K562 (cell line): Measurements from ENCODE around the gene RNF144A. TPM values are rescaled to one million over a fixed set of nuclear protein-coding genes. Genes with fewer than 3 reads are reported as not detected.

Experiments used
- BHLHE40 ChIP-seq: IDR thresholded peaks from 2 replicates; pipeline ENCODE4 v1.6.1; 2011; ENCODE audit warnings: low read length, improper control_type of control experiment
- CBFA2T3 ChIP-seq: fragments of 450-650 bp; IDR thresholded peaks from 2 replicates; pipeline ENCODE4 v1.6.1; 2017
- DPF2 ChIP-seq: fragments of 450-650 bp; IDR thresholded peaks from 2 replicates; pipeline ENCODE4 v1.6.1; 2016
- EP300 ChIP-seq: IDR thresholded peaks from 2 replicates; pipeline ENCODE4 v1.6.1; 2012; ENCODE audit warnings: low read length, improper control_type of control experiment
- EP400 ChIP-seq: fragments of 450-650 bp; IDR thresholded peaks from 2 replicates; pipeline ENCODE4 v1.6.1; 2017; ENCODE audit warnings: antibody characterized with exemption, mild to moderate bottlenecking, moderate library complexity
- HMGN3 ChIP-seq: IDR thresholded peaks from 2 replicates; pipeline ENCODE4 v1.6.1; 2011; ENCODE audit warnings: borderline replicate concordance, low read depth, mild to moderate bottlenecking, mixed read lengths, low read length; ENCODE audit not compliant: insufficient read length; ENCODE audit errors: extremely low read depth
- MAFK ChIP-seq: IDR thresholded peaks from 2 replicates; pipeline ENCODE4 v1.6.1; 2011; ENCODE audit warnings: low read length, improper control_type of control experiment
- PML ChIP-seq: IDR thresholded peaks from 2 replicates; pipeline ENCODE4 v1.6.1; 2012; ENCODE audit warnings: low read length, inconsistent platforms
- SMARCC2 ChIP-seq: fragments of 450-650 bp; IDR thresholded peaks from 2 replicates; pipeline ENCODE4 v1.6.1; 2017; ENCODE audit warnings: antibody characterized with exemption, moderate library complexity, mild to moderate bottlenecking, low read depth
- TAL1 ChIP-seq: fragments of 450-650 bp; IDR thresholded peaks from 2 replicates; pipeline ENCODE4 v1.6.1; 2016; ENCODE audit warnings: mild to moderate bottlenecking
- ZNF707 ChIP-seq: fragments of 250-450 bp; sonication (Bioruptor Pico); conservative IDR thresholded peaks from 2 replicates; pipeline ENCODE4 v1.8.0; 2022; ENCODE audit warnings: inconsistent platforms, mild to moderate bottlenecking, moderate library complexity
- polyA plus RNA-seq, 8 experiments: library from polyadenylated mRNA; depleted of rRNA in 4 of 8; stranded (reverse) in 5 of 8; unstranded in 3 of 8; fragments of >200 nt; fragmentation: Nextera tagmentation in 2 of 8; fragmentation: Illumina TruSeq in 1 of 8; extraction: Ambion mirVana in 2 of 8; extraction: Trizol in 1 of 8; gene quantifications; 2 replicates each; pipeline versions ENCODE4 v1.2.1 to v1.2.3, GENCODE V29; 2011 to 2014; ENCODE audit warnings: inconsistent platforms in 1 of 8, missing spikeins in 1 of 8
- total RNA-seq, 7 experiments: library from RNA; depleted of rRNA in 6 of 7; stranded (reverse); fragments of >200 nt in 6 of 7; fragmentation: Illumina TruSeq in 2 of 7; extraction: Trizol in 2 of 7; gene quantifications; 2 replicates each; pipeline versions ENCODE4 v1.2.1 to v1.2.3, GENCODE V29; 2011 to 2021; ENCODE audit warnings: low replicate concordance in 1 of 7
- TF ChIP-seq, protein P1 (sequence below): fragments of 450-650 bp; IDR thresholded peaks from 2 replicates; pipeline ENCODE4 v1.6.1; 2018; ENCODE audit not compliant: partially characterized antibody
- TF ChIP-seq, protein P2 (sequence below): fragments of 450-650 bp; IDR thresholded peaks from 2 replicates; pipeline ENCODE4 v1.6.1; 2016; ENCODE audit warnings: missing biosample characterization, missing genetic modification characterization
- TF ChIP-seq, protein P3 (sequence below), 2 experiments: IDR thresholded peaks; 2 replicates each; pipeline ENCODE4 v1.6.1; 2012; ENCODE audit warnings: improper control_type of control experiment in 2 of 2, low read depth in 2 of 2, low read length in 2 of 2, borderline replicate concordance in 1 of 2
- TF ChIP-seq, protein P4 (sequence below): sonication (generic); formaldehyde crosslinking; IDR thresholded peaks from 2 replicates; pipeline ENCODE4 v1.8.1; 2023; ENCODE audit warnings: mild to moderate bottlenecking, missing genetic modification reagents
- TF ChIP-seq, protein P5 (sequence below): fragments of 200-800 bp; sonication (Bioruptor generic); IDR thresholded peaks from 2 replicates; pipeline ENCODE4 v1.6.1; 2017; ENCODE audit warnings: missing genetic modification characterization, missing compliant biosample characterization

RNF144A gene
- total and polyA plus RNA-seq, 9 of the 15 experiments (the other 6 are each of a cell fraction or from before 2014, with no cell fraction given): 0.96 to 11.3 (median 6.2) TPM

DNA sequence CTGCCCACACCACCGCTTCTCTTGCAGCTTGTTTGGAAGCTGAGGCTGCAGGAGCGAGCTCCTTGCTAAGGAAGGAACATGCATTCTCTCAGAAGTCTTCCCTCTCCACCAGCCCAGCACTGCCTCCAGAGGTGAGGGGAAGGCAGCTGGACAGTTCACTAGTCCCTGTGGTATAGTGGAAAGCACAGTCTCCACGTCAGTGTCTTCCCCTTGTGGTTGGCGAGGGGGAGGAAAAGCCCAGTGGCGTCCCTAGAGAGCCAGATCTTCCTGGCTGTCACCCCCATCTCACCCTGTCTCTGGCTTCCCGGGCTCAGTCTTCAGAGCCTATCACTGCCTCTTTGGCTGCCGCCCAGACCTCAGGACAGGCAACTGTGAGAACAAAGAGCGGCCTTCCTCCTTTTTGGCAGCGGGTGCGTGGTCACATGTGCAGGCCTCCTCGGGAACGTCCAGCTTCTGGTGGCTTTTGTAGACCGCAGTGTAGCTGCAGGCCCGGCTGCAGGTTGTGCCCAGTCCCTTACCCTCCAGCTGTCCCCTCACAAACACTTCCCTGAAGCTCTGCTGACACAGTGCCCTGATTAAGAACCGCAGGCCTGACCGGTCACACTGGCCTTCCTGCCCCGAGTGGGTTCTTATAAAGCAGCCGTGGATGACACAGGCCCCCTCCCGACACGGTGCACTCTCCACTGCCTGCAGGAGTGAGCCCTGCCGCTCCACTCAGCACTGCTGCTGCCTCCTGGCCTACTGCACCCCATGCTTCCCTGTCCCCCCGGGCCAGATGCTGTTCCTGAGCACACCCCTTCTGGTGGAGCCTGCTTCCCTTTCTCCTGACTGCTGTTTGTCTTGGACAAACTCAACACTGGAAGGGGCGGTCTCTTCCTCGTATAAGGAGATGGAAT, 90.9 kb downstream of the RNF144A start (continued):
- TF ChIP-seq, protein P1, sequence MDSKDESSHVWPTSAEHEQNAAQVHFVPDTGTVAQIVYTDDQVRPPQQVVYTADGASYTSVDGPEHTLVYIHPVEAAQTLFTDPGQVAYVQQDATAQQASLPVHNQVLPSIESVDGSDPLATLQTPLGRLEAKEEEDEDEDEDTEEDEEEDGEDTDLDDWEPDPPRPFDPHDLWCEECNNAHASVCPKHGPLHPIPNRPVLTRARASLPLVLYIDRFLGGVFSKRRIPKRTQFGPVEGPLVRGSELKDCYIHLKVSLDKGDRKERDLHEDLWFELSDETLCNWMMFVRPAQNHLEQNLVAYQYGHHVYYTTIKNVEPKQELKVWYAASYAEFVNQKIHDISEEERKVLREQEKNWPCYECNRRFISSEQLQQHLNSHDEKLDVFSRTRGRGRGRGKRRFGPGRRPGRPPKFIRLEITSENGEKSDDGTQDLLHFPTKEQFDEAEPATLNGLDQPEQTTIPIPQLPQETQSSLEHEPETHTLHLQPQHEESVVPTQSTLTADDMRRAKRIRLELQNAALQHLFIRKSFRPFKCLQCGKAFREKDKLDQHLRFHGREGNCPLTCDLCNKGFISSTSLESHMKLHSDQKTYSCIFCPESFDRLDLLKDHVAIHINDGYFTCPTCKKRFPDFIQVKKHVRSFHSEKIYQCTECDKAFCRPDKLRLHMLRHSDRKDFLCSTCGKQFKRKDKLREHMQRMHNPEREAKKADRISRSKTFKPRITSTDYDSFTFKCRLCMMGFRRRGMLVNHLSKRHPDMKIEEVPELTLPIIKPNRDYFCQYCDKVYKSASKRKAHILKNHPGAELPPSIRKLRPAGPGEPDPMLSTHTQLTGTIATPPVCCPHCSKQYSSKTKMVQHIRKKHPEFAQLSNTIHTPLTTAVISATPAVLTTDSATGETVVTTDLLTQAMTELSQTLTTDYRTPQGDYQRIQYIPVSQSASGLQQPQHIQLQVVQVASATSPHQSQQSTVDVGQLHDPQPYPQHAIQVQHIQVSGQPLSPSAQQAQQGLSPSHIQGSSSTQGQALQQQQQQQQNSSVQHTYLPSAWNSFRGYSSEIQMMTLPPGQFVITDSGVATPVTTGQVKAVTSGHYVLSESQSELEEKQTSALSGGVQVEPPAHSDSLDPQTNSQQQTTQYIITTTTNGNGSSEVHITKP: peak; percentile 67
- TF ChIP-seq, protein P2, sequence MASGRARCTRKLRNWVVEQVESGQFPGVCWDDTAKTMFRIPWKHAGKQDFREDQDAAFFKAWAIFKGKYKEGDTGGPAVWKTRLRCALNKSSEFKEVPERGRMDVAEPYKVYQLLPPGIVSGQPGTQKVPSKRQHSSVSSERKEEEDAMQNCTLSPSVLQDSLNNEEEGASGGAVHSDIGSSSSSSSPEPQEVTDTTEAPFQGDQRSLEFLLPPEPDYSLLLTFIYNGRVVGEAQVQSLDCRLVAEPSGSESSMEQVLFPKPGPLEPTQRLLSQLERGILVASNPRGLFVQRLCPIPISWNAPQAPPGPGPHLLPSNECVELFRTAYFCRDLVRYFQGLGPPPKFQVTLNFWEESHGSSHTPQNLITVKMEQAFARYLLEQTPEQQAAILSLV (tag): no peak
- TF ChIP-seq HMGN3 (peak; percentile 31), EP400 (0 out of 2 replicates have a peak, but pooled peaks have one; percentile 20), ZNF707 (CRISPR knock-in tag) (peak; percentile 60; the same call in 1 of the 2 replicates), DPF2 (peak; percentile 57; the same call in 1 of the 2 replicates), PML (peak; percentile 18; the same call in 1 of the 2 replicates), BHLHE40 (peak; percentile 84), SMARCC2 (peak; percentile 33; the same call in 1 of the 2 replicates), TAL1 (peak; percentile 28; the same call in 1 of the 2 replicates), CBFA2T3 (peak; percentile 53; the same call in 1 of the 2 replicates), EP300 (peak; percentile 62), MAFK (no peak)
- TF ChIP-seq, protein P3, sequence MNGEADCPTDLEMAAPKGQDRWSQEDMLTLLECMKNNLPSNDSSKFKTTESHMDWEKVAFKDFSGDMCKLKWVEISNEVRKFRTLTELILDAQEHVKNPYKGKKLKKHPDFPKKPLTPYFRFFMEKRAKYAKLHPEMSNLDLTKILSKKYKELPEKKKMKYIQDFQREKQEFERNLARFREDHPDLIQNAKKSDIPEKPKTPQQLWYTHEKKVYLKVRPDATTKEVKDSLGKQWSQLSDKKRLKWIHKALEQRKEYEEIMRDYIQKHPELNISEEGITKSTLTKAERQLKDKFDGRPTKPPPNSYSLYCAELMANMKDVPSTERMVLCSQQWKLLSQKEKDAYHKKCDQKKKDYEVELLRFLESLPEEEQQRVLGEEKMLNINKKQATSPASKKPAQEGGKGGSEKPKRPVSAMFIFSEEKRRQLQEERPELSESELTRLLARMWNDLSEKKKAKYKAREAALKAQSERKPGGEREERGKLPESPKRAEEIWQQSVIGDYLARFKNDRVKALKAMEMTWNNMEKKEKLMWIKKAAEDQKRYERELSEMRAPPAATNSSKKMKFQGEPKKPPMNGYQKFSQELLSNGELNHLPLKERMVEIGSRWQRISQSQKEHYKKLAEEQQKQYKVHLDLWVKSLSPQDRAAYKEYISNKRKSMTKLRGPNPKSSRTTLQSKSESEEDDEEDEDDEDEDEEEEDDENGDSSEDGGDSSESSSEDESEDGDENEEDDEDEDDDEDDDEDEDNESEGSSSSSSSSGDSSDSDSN (IDR thresholded peaks at IDR 0.05; ENCODE audit: borderline replicate concordance in 1 of 2, low read depth in 2 of 2, low read length in 2 of 2): peak; percentile 93 to 99; a peak in 3 of 4 replicates
- TF ChIP-seq, protein P4, sequence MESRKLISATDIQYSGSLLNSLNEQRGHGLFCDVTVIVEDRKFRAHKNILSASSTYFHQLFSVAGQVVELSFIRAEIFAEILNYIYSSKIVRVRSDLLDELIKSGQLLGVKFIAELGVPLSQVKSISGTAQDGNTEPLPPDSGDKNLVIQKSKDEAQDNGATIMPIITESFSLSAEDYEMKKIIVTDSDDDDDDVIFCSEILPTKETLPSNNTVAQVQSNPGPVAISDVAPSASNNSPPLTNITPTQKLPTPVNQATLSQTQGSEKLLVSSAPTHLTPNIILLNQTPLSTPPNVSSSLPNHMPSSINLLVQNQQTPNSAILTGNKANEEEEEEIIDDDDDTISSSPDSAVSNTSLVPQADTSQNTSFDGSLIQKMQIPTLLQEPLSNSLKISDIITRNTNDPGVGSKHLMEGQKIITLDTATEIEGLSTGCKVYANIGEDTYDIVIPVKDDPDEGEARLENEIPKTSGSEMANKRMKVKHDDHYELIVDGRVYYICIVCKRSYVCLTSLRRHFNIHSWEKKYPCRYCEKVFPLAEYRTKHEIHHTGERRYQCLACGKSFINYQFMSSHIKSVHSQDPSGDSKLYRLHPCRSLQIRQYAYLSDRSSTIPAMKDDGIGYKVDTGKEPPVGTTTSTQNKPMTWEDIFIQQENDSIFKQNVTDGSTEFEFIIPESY (CRISPR knock-in tag): peak; percentile 51; the same call in 1 of the 2 replicates
- TF ChIP-seq, protein P5, sequence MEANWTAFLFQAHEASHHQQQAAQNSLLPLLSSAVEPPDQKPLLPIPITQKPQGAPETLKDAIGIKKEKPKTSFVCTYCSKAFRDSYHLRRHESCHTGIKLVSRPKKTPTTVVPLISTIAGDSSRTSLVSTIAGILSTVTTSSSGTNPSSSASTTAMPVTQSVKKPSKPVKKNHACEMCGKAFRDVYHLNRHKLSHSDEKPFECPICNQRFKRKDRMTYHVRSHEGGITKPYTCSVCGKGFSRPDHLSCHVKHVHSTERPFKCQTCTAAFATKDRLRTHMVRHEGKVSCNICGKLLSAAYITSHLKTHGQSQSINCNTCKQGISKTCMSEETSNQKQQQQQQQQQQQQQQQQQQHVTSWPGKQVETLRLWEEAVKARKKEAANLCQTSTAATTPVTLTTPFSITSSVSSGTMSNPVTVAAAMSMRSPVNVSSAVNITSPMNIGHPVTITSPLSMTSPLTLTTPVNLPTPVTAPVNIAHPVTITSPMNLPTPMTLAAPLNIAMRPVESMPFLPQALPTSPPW: peak; percentile 93
